Stimulated activated CD4-positive, alpha-beta T cell treated with anti-CD3 and anti-CD28 coated beads, Interleukin-12 subunit alpha, Interleukin-12 subunit beta, amount 100 ng/mL, for 48 hours (primary cell): ENCODE results near the gene CLIC3.

Experiments used
- DNase-seq, 3 donors: peaks; one replicate each; pipeline ENCODE4 v3.0.0-alpha.2; 2020; ENCODE audit warnings: low read depth in 2 of 3, low spot score in 1 of 3

Gene CLIC3

DNA sequence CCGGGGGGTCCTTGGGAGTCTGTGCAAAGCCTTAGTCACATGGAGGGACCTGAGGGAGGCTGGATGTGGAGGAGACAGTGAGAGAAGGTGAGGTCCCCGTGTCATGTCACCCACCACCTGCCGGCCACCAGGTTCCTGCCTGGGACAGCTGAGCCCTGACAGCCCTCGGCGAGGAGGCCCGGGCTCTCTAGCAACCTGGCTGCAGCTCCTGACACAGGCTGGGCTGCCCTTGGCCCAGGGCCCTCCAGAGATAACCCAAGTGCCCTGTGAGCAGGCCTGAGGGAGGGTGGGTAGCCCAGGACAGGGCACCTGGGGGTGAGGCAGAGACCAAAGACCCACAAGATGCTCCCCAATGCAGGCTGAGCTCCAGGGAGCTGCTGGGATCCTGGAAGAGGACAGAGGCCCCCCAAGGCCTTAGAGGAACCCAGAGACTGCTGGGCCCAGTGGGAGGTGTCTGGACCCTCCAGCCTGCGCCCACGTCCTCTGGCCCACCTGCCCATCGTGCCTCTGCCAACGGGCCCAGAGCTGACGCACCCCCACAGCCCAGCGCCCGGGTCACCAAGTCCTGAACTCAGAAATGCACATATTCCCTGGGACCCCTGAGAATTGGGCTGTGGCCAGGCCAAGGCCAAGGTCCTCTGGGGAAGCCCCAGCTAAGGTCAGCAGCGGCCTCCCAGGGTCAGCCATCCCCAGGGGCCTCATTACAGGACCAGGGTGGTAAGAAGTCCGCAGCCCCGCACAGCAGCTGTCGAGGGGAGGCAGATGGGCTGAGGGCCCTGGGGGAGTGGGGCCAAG is 27.8 kb downstream of the CLIC3 start:
- DNase-seq, result no peak

DNA sequence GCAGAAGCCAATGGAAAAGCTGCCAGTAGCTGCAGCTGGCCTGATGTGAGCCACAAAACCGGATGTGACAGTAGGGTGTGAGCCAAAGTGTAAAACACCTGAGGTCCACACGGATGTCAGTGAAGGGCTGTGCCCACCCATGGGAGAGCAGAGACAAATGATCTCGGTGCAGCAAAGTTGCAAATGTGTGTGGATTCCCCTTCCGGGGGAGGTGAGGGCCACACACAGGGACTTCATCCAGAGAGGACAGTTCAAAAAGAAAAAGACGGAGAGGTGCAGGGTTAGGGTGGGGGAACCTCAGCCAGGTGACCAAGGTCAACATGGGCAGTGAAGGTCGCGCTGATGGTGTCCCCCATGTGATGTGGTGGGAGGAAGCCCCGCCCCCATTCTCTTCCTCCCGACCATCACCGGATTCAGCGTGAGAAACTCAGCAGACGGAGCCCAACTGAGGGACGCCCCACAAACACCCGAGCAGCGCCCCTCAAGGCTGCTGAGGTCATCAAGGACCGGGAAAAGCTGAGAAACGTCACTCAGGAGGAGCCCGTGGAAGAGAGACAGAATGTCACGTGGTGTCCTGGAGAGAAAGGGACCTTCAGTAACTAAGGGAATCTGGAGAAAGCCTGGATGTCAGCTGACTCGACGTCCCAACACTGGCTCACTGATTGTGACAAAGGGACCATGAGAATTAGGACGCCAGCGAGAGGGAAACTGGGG is 30.4 kb downstream of the CLIC3 start:
- no peak for DNase-seq

DNA sequence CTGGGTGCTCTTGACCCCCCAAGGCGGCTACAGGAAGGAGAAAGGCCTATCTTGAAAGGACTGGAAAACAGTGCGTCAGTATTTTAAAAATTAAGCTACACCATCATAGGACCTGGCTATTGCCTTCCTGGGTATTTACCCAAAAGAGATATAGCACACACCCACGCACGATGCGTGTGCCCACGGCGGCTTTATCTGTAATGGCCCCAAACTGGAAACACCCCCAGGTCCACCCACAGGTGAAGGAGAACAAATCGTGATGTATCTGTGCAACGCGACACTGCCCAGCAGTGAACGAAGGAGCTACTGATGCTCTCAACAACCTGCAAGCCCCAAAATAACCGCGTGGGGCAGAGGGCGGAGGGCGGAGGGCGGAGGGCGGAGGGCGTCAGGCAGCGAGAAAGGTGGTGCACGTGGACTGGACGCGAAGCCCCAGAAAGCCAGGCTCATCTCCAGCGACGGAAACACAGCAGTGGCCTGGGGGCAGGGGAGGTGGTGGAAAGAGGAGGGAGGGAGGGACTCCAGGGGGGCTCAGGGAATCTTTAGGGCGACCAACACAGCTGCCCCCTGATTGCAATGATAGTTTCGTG is 31.4 kb downstream of the CLIC3 start:
- DNase-seq, result no peak

DNA sequence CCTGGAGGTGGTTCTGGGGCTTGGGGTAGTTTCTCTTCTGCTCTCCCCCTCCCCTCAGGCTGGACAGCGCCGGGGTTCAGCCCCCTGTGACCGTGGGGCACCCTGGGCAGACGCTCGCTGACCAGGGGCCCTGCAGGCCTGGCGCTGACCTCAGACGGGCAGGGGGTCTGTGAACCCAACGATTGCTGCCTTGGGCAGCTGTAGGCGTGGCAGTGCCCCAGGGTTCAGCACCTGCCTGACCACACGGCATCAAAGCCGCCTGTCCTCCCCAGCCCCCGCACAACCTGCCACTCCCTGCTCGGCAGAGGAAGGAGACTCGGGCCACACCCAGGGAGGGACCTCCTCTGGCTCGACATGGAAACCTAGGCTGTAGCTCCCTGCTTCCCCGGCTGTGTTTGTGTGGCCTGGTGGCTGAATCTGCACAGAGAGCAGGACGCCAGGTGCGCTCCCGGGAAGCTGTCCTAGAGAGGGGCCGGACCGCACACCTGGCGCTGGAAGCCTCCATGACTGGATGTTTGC is 32.1 kb downstream of the CLIC3 start:
- DNase-seq, result no peak

DNA sequence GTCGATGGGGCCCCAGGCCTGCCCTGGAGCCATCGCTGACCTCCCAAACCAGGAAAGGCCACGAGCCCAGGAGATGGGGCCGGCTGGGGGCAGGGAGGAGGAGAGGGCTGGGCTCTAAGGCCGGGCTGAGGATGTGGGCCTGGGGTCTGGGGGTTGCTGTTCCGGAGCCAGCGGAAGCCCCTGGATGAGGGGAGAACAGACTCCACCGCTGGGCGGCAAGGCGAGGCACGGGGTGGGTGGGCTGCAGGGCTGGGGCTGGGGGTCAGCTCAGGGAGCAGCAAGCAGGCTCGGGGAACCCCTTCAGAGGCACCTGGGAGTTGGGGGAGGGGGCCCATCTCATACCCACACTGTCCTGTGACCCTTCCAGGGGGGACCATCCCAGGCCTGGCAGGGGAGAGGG is 32.6 kb downstream of the CLIC3 start:
- DNase-seq, result no peak

DNA sequence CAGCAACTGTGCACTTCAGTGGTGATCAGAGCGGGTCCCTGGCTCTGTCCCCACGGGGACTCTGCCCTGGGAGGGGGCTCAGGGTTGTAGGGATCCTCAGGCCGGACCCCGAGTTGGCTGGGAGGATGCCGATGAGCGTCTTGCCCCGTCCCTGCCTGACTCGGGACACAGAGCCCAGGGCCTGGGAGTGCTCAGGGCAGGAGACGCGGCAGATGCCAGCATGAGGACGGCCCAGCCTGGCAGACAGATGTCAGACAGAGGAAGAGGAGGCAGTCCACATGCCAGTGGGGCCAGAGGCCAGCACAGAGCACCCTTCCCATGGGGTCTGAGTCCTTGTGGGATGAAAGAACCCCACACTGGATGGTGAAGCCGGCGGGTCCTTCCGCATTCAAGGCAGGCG is 33.0 kb downstream of the CLIC3 start:
- no peak for DNase-seq

DNA sequence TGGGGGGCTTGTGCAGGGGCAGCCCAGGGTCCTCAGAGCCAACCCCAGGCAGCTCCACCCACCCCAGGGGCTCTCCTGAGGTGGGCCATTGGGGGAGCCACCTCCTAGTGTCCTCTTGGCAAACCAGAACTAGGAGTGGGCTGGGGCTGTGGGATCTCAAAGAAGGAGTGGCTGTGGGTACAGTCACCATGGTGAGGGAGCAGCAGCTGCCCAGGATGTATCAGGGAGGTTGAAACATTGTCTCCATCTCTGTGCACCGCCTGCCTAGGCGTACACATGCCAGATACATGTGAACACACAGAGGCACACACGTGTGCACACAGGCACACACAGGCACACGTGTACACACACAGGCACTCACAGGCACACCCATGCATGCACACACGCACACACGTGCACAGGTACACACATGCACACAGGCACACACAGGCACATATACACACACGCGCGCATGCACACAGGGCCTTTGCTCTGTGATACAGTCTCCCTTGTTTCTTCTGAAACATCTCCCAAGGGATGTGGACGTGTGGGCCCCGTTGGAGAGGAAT is 33.6 kb downstream of the CLIC3 start:
- DNase-seq, result no peak

DNA sequence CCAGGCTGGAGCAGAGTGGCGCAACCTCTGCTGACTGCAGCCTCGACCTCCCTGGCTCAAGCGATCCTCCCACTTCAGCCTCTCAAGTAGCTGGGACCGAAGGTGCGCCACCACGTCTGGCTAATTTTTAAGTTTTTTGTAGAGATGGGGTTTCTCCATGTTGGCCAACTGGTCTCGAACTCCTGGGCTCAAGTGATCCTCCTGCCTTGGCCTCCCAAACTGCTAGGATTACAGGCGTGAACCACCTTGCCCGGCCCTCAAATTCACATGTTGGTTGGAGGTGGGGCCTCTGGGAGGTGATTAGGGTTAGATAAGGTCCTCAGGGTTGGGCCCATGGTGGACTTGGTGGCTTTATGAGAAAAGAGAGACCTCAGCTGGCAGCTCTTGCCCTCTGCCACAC is 34.2 kb downstream of the CLIC3 start:
- no peak for DNase-seq

DNA sequence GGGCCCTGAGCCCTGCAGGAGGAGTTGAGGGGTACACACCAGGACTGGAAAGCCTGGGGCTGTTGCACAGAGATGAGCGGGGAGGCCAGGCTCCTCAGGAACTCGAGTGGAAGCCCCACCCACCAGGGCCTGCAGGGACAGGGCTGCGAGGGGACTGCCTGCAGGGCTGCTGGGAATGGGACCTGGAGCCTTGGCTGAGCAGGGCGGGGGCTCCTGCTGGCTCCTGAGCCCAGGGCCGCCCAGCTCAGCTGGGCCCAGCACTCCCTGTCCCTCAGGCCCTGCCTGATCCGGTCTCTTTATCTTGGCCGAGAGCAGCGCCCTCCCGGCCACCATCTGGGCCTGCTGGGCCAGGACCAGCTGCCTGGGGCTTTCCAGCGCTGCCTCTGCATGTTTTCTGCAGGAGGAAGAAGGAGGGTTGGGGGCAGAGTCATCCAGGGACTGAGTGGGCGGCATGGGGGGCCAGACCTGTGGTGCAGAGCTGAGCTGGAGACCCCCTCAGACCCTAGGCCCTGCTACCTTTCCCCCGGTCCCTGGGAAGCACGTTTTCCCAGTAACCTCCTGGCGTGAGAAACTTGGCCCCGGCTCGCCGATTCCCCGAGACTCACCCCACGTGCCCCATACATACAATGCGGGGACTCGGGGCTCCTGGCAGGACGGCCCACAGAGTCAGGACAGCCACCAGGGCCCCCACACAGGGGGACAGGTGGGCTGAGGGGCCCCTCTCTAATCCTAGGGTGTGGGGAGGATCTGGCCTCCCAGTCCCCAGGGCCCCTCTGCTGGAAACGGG is 34.9 kb downstream of the CLIC3 start:
- no peak for DNase-seq

DNA sequence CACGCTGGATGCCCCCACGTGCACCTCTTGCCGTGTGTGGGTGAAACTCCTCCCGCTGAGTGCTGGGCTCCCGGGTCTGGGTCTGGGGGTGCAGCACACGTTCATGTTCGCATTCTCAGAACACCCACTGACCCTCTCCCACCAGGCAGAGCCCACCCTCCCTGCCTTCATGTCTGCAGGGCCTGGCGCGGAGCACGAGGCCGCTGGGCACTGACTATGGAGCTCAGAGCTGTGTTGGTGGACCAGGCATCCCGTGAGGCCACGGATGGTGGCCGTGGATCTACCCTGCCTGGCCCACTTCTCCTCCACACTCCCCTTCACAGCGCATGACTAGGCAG is 35.5 kb downstream of the CLIC3 start:
- no peak for DNase-seq

DNA sequence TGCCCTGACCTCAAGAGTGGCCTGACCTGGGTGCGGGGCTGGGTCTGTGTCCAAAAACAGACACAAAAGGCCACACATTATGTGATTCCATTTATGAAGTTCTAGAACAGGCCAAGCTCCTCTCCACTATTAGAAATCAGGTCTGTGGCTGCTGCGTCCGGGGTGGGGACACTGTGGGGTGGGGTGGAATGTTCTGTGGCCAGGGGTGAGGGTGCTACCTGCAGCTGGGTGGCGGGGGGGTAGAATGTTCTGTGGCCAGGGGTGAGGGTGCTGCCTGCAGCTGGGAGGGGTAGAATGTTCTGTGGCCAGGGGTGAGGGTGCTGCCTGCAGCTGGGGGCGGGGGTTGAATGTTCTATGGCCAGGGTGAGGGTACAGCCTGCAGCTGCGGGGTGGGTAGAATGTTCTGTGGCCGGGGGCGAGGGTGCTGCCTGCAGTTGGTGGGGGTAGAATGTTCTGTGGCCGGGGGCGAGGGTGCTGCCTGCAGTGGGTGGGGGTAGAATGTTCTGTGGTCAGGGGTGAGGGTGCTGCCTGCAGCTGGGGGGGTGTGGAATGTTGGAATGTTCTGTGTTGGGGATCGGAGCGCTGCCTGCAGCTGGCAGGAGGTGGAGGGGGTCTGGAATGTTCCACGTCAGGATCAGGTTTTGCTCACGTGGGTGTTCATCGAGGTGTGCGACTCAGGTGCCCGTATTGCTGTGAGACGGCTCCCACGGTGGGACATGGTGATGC is 36.0 kb downstream of the CLIC3 start:
- DNase-seq, result no peak

DNA sequence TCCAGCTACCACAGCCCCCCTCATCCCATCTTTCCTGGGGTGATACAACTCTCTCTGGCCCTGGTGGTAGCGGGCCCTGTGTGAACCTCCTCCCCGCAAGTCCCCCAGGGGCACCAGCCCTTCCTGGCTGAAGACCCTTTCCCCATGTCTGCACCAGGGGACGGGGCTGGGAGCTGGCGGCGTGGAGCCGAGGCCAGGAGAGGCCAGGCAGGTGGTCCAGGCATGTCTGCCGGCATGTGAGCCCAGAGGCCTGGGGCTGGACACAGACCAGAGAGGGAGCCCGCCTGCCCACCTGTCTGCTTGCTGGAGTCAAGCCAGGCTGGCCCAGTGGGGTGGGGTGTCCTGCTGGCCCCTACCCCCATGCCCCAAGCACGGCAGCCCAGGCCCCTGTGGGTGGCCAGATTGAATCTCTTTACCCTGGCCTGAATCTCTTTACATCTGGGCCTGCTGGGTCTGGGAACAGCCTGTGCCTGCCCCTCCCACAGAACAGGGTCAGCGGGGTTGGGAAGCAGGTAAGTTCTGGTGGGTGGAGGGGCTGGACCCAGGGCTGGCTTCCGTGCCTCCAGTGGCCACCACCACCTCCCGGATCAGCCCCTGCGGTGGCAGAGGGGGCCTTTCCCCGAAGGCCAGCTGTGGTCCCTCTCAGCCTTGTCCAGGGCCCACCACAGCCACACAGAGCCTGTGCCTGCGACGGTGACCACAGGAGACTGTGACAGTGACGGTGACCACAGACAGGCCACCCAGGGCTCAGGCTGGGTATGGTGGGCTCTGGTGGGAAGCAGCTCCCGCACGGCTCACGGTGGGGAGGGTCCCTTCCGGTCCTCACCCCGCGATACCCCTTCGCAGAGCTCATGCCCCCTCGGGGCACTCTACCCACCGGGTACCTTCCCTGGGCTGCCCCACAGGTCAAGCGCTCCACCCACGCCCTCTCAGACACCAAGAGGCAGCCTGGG is 37.2 kb downstream of the CLIC3 start:
- DNase-seq, result no peak

DNA sequence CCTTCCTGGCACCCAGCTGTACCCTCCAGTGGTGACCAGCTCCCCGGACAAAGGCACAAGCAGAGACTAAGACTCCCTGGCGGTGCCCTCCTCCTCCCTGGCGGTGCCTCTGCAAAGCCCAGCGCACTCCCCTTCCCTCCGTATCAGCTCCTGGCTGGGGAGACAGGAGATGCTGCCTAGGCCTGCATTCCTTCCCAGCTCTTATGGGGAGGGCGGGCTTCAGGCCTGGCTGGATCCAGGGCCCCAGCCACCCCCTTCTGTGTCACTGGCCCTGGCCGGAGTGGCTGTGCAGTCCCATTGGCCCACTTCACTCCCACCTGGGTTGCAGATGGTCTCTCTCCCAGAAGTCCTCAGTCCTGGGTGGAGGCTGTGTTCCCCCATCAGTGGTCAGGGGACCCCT is 37.9 kb downstream of the CLIC3 start:
- DNase-seq, result no peak

DNA sequence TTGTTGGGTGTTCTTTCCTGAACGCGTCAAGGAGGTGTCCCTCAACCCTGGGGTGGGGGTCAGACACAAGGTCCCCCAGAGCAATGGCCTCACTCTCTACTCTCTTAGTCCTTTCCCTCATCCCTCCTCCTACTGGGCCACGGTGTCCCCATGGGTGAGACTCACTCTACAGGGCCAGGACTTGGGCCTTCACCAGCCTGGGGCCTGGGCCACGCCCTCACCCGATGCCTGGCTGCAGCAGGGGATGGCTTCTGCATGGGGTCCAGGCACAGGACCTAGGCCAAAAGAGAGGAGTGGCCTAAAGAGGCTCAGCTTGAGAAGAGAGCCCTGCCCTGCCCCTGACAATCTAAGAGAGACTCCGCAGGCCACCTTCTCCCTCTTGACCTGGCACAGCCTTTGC is 38.5 kb downstream of the CLIC3 start:
- DNase-seq, result no peak

DNA sequence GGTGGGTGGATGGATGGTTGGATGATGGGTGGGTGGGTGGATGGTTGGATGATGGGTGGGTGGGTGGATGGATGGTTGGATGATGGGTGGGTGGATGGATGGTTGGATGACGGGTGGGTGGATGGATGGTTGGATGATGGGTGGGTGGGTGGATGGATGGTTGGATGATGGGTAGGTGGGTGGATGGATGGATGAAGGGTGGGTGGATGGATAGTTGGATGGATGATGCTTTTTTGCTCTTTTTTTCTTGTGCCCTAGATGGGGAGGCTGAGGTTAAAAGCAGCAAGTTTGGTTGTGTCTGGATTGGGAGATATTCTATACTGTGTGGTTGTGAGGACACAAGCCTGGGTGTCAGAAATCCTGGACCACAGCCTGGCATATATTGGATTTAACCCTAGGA is 38.9 kb downstream of the CLIC3 start:
- DNase-seq, result no peak

DNA sequence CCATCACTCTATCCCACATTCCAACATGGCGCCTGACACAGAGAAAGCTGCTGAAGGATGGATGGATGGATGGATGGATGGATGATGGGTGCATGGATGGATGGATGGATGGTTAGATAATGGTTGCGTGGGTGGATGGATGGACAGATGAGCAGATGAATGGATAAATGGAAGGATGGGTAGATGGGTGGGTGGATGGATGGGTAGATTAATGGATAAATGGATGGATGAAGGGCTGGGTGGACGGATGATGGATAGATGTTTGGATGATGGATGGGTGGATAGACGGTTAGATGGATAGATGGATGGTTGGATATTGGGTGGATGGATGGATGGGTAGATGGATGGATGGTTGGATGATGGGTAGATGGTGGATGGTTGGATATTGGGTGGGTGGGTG is 39.8 kb downstream of the CLIC3 start:
- DNase-seq, result no peak

DNA sequence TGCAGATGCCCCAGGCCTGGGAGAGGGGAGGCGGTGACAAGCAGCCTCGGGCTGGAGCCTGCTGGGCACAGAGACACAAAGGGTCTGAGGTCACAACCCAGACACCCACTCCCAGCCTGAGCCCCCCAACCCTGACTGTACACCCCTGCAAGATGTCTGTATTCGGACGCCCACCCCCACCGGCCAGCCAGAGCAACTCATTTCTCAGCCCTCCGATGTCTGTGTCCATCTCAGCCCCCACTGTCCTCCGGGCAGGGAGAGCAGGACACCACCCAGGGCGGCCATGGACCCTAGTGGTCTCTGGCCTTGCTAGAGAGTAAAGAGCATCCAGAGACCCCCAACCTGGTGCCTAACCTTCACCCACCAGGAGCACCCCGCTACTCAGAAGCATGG is 40.4 kb downstream of the CLIC3 start:
- no peak for DNase-seq

DNA sequence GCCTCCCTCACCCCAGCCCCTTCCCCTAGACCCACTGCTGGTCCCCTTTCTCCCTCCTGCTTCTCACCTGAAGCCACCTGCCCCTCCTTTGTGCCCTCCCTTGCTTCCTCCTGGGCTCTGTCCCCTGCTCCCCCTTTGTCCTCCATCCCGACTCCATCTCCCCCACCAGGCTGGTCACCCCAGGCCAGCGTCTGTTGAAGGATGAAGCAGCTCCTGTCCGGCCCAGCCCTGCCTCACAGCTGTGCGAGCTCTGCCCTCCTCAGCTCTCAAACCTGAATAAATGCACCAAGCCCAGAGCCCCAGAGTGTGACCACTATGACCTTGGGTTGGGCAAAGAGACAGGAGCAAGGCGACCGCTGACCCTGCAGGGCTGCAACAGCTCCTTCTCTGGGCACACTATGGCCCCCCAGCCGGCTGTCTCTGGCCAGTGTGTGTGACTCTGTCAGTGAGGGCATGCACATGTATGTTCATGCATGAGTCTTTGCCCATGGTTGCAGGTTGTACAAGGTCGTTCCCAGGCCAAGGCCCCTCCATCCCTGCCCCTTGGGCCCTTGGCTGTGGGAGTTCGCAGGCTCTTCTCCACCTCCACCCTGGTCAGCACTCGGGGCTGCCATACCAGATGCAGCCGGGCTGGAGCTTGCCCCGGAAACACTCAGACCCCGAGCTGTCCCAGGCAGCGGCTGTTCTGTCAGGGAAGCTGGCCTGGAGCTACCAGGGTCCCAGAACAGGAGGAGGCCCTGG is 41.0 kb downstream of the CLIC3 start:
- DNase-seq, result no peak
